Ishikawa (cell line): ENCODE results near the gene GNAL.

ENCODE experiments used
- CEBPB ChIP-seq: IDR thresholded peaks from 2 replicates; pipeline ENCODE4 v1.6.1; 2012
- CREB1 ChIP-seq: IDR thresholded peaks from 2 replicates; pipeline ENCODE4 v1.6.1; 2012; ENCODE audit warnings: low read depth
- EGR1 ChIP-seq: IDR thresholded peaks from 2 replicates; pipeline ENCODE4 v1.6.1; 2012
- EP300 ChIP-seq: IDR thresholded peaks from 2 replicates; pipeline ENCODE4 v1.6.1; 2012; ENCODE audit warnings: borderline replicate concordance
- FOXM1 ChIP-seq: IDR thresholded peaks from 2 replicates; pipeline ENCODE4 v1.6.1; 2012; ENCODE audit warnings: low read depth, borderline replicate concordance
- MAX ChIP-seq: IDR thresholded peaks from 2 replicates; pipeline ENCODE4 v1.6.1; 2012
- NFIC ChIP-seq: IDR thresholded peaks from 2 replicates; pipeline ENCODE4 v1.6.1; 2012
- RAD21 ChIP-seq: IDR thresholded peaks from 2 replicates; pipeline ENCODE4 v1.6.1; 2012; ENCODE audit warnings: low read depth
- REST ChIP-seq: IDR thresholded peaks from 2 replicates; pipeline ENCODE4 v1.6.1; 2012; ENCODE audit warnings: low read depth, mild to moderate bottlenecking
- TAF1 ChIP-seq: IDR thresholded peaks from 2 replicates; pipeline ENCODE4 v1.6.1; 2012; ENCODE audit warnings: low read depth, mild to moderate bottlenecking
- TCF12 ChIP-seq: IDR thresholded peaks from 2 replicates; pipeline ENCODE4 v1.6.1; 2012; ENCODE audit warnings: low read depth
- TEAD4 ChIP-seq: IDR thresholded peaks from 2 replicates; pipeline ENCODE4 v1.6.1; 2012
- USF1 ChIP-seq: IDR thresholded peaks from 2 replicates; pipeline ENCODE4 v1.6.1; 2012
- YY1 ChIP-seq: IDR thresholded peaks from 2 replicates; pipeline ENCODE4 v1.6.1; 2012; ENCODE audit warnings: low read depth
- ZBTB7A ChIP-seq: IDR thresholded peaks from 2 replicates; pipeline ENCODE4 v1.6.1; 2012; ENCODE audit warnings: low read depth

GNAL gene

GRCh38 chr18:11850821-11851145 lies 161.7 kb downstream of the GNAL start:
- TF ChIP-seq TCF12: no peak
- no peak for TF ChIP-seq TAF1
- TF ChIP-seq ZBTB7A: no peak
- no peak for TF ChIP-seq RAD21

- peak; percentile 97 for TF ChIP-seq CREB1
- peak; percentile 6; the same call in 1 of the 2 replicates for TF ChIP-seq CEBPB
- peak; percentile 81 for TF ChIP-seq MAX
- TF ChIP-seq TEAD4: peak; percentile 46; the same call in 1 of the 2 replicates
- TF ChIP-seq YY1: 0 out of 2 replicates have a peak, but pooled peaks have one; percentile 36
- TF ChIP-seq ZBTB7A: peak; percentile 78; the same call in 1 of the 2 replicates
- TF ChIP-seq FOXM1: no peak
- no peak for TF ChIP-seq RAD21
- peak; percentile 83 for TF ChIP-seq TCF12
- TF ChIP-seq EGR1: no peak
- 0 out of 2 replicates have a peak, but pooled peaks have one; percentile 2 for TF ChIP-seq USF1
- TF ChIP-seq EP300: peak; percentile 55; the same call in 1 of the 2 replicates
- TF ChIP-seq REST: no peak
- TF ChIP-seq TAF1: peak; percentile 90
- TF ChIP-seq NFIC: 0 out of 2 replicates have a peak, but pooled peaks have one; percentile 22
Measured at GRCh38 chr18:11851146-11851805, 162.2 kb downstream of the GNAL start, which contains the start of gene CHMP1B. Gene CHMP1B, plus strand, starts transcription at chr18:11851413. Its CDS starts 99 bp downstream, at chr18:11851512.

GRCh38 chr18:11851806-11852337 lies 162.8 kb downstream of the GNAL start:
- TF ChIP-seq EGR1 (no peak), YY1 (0 out of 2 replicates have a peak, but pooled peaks have one; percentile 26)

- no peak for TF ChIP-seq ZBTB7A
- peak; percentile 81 for TF ChIP-seq USF1
- peak; percentile 91 for TF ChIP-seq CREB1
- TF ChIP-seq NFIC: peak; percentile 68
- TF ChIP-seq MAX: peak; percentile 47
- peak; percentile 94 for TF ChIP-seq TCF12
- TF ChIP-seq RAD21: no peak
- TF ChIP-seq CEBPB: peak; percentile 85
- peak; percentile 40 for TF ChIP-seq TEAD4
- no peak for TF ChIP-seq REST
- no peak; the same call in 1 of the 2 replicates for TF ChIP-seq YY1
- TF ChIP-seq FOXM1: peak; percentile 82; the same call in 1 of the 2 replicates
- no peak for TF ChIP-seq EGR1
- peak; percentile 14; the same call in 1 of the 2 replicates for TF ChIP-seq TAF1
- TF ChIP-seq EP300: peak; percentile 87
Measured at GRCh38 chr18:11857177-11857887, 168.3 kb downstream of the GNAL start.

GRCh38 chr18:11859282-11859830 lies 170.3 kb downstream of the GNAL start:
- TF ChIP-seq ZBTB7A (0 out of 2 replicates have a peak, but pooled peaks have one; percentile 10), USF1 (no peak), TEAD4 (no peak), YY1 (no peak), TAF1 (no peak), CREB1 (no peak), REST (no peak), TCF12 (no peak)
